HepG2 (cell line): ENCODE measurements around the gene ARL6IP4. TPM values are rescaled to one million over a fixed set of nuclear protein-coding genes. Genes with fewer than 3 reads are reported as not detected.

Source experiments
- ARID3A ChIP-seq: IDR thresholded peaks from 2 replicates; pipeline ENCODE4 v1.6.1; 2012; ENCODE audit warnings: low read depth, low read length, improper control_type of control experiment
- DBP ChIP-seq: sonication (generic); formaldehyde crosslinking; IDR thresholded peaks from 2 replicates; pipeline ENCODE4 v1.4.0; 2020; ENCODE audit warnings: missing genetic modification reagents; ENCODE audit errors: not compliant biosample characterization
- DMAP1 ChIP-seq: IDR thresholded peaks from 2 replicates; pipeline ENCODE4 v1.6.1; 2016
- E2F2 ChIP-seq: sonication (generic); formaldehyde crosslinking; IDR thresholded peaks from 2 replicates; pipeline ENCODE4 v1.4.0; 2020; ENCODE audit warnings: missing genetic modification reagents, borderline replicate concordance
- ELF1 ChIP-seq: sonication (generic); formaldehyde crosslinking; IDR thresholded peaks from 2 replicates; pipeline ENCODE4 v1.4.0; 2020; ENCODE audit warnings: missing genetic modification reagents
- ETV5 ChIP-seq: IDR thresholded peaks from 2 replicates; pipeline ENCODE4 v1.6.1; 2018; ENCODE audit warnings: missing biosample characterization, missing genetic modification reagents, inconsistent platforms, borderline replicate concordance
- GABPA ChIP-seq, 2 experiments: IDR thresholded peaks; 2 replicates each; pipeline ENCODE4 v1.6.1; 2011 to 2016; ENCODE audit warnings: low read depth in 2 of 2, low read length in 1 of 2, missing biosample characterization in 1 of 2, missing genetic modification characterization in 1 of 2
- HNF4G ChIP-seq, 2 experiments: sonication (generic) in 1 of 2; formaldehyde crosslinking in 1 of 2; IDR thresholded peaks; 2 replicates each; pipeline versions ENCODE4 v1.4.0 to v1.6.1; 2011 to 2020; ENCODE audit warnings: borderline replicate concordance in 2 of 2, low read depth in 2 of 2, mild to moderate bottlenecking in 2 of 2, low read length in 1 of 2, missing genetic modification reagents in 1 of 2, moderate library complexity in 1 of 2
- HNRNPL ChIP-seq: fragments of 200-400 bp; formaldehyde crosslinking; IDR thresholded peaks from 2 replicates; pipeline ENCODE4 v1.6.1; 2017; ENCODE audit warnings: mild to moderate bottlenecking, low read depth, low read length
- KDM4B ChIP-seq: sonication (generic); formaldehyde crosslinking; IDR thresholded peaks from 2 replicates; pipeline ENCODE4 v1.4.0; 2020; ENCODE audit warnings: missing genetic modification reagents
- NCOA1 ChIP-seq: sonication (generic); formaldehyde crosslinking; IDR thresholded peaks from 2 replicates; pipeline ENCODE4 v1.9.0; 2021; ENCODE audit warnings: missing genetic modification reagents
- PHF21A ChIP-seq: sonication (generic); formaldehyde crosslinking; IDR thresholded peaks from 2 replicates; pipeline ENCODE4 v1.5.0; 2020; ENCODE audit warnings: mild to moderate bottlenecking, missing genetic modification reagents
- REXO4 ChIP-seq: sonication (generic); formaldehyde crosslinking; IDR thresholded peaks from 2 replicates; pipeline ENCODE4 v1.8.0; 2022; ENCODE audit warnings: missing genetic modification reagents, mild to moderate bottlenecking, borderline replicate concordance
- RFXANK ChIP-seq: IDR thresholded peaks from 2 replicates; pipeline ENCODE4 v1.6.1; 2016
- RFXAP ChIP-seq: sonication (generic); formaldehyde crosslinking; IDR thresholded peaks from 2 replicates; pipeline ENCODE4 v1.4.0; 2020; ENCODE audit warnings: missing genetic modification reagents, borderline replicate concordance
- RXRB ChIP-seq: IDR thresholded peaks from 2 replicates; pipeline ENCODE4 v1.6.1; 2016; ENCODE audit warnings: borderline replicate concordance, missing genetic modification reagents, missing compliant biosample characterization
- TFE3 ChIP-seq: IDR thresholded peaks from 2 replicates; pipeline ENCODE4 v1.6.1; 2016
- YY1 ChIP-seq: IDR thresholded peaks from 2 replicates; pipeline ENCODE4 v1.6.1; 2011; ENCODE audit warnings: low read length, low read depth, moderate library complexity, mild to moderate bottlenecking; ENCODE audit not compliant: insufficient read depth, insufficient replicate concordance
- ZFP1 ChIP-seq: IDR thresholded peaks from 2 replicates; pipeline ENCODE4 v1.6.1; 2016
- ZNF354B ChIP-seq: sonication (generic); formaldehyde crosslinking; IDR thresholded peaks from 2 replicates; pipeline ENCODE4 v1.8.0; 2022; ENCODE audit warnings: mild to moderate bottlenecking, missing genetic modification reagents
- ZNF414 ChIP-seq: sonication (generic); formaldehyde crosslinking; IDR thresholded peaks from 2 replicates; pipeline ENCODE4 v1.5.0; 2020; ENCODE audit warnings: missing genetic modification reagents
- ZNF430 ChIP-seq: sonication (generic); formaldehyde crosslinking; IDR thresholded peaks from 2 replicates; pipeline ENCODE4 v1.9.0; 2021; ENCODE audit warnings: mild to moderate bottlenecking, missing genetic modification reagents
- ZNF547 ChIP-seq: sonication (generic); formaldehyde crosslinking; IDR thresholded peaks from 2 replicates; pipeline ENCODE4 v1.5.1; 2020; ENCODE audit warnings: mild to moderate bottlenecking, missing genetic modification reagents
- ZNF580 ChIP-seq: IDR thresholded peaks from 2 replicates; pipeline ENCODE4 v1.6.1; 2016; ENCODE audit warnings: low read depth, borderline replicate concordance
- polyA plus RNA-seq, 8 experiments: library from polyadenylated mRNA; depleted of rRNA in 3 of 8; stranded (reverse) in 7 of 8; unstranded in 1 of 8; fragments of >200 nt; fragmentation: Illumina TruSeq in 4 of 8; extraction: Trizol in 4 of 8; gene quantifications; 2 replicates each; pipeline versions ENCODE4 v1.2.1 to v1.2.3, GENCODE V29; 2011 to 2016; ENCODE audit warnings: low read depth in 4 of 8, missing spikeins in 1 of 8, mixed read lengths in 1 of 8; ENCODE audit not compliant: insufficient read depth in 1 of 8
- total RNA-seq, 5 experiments: library from RNA; depleted of rRNA; stranded (reverse); fragments of >200 nt; fragmentation: Illumina TruSeq; extraction: Trizol; gene quantifications; 2 replicates each; pipeline ENCODE4 v1.2.3, GENCODE V29; 2016; ENCODE audit warnings: low read depth in 1 of 5

ARL6IP4 gene
- total and polyA plus RNA-seq, 2 of the 13 experiments (the other 11 are each of a cell fraction or from before 2014, with no cell fraction given), result 155 to 220 TPM

- TF ChIP-seq YY1, result peak; percentile 80
- peak; percentile 97 for TF ChIP-seq RXRB (CRISPR knock-in tag)
- peak; percentile 83 for TF ChIP-seq DMAP1 (CRISPR knock-in tag)
- TF ChIP-seq ZNF430 (CRISPR knock-in tag), result 0 out of 2 replicates have a peak, but pooled peaks have one; percentile 36
- TF ChIP-seq HNF4G (IDR thresholded peaks at IDR 0.05; ENCODE audit: borderline replicate concordance, low read depth, low read length), result peak; percentile 41; the same call in 1 of the 2 replicates
- no peak for TF ChIP-seq HNF4G (CRISPR knock-in tag; IDR thresholded peaks at IDR 0.05; ENCODE audit: borderline replicate concordance, low read depth)
- TF ChIP-seq ELF1 (CRISPR knock-in tag), result peak; percentile 80
- peak; percentile 60 for TF ChIP-seq ETV5 (CRISPR knock-in tag)
- peak; percentile 53 for TF ChIP-seq RFXAP (CRISPR knock-in tag)
- no peak for TF ChIP-seq GABPA (IDR thresholded peaks at IDR 0.05; ENCODE audit: low read depth, low read length)
- peak; percentile 97 for TF ChIP-seq GABPA (CRISPR knock-in tag; IDR thresholded peaks at IDR 0.05; ENCODE audit: low read depth)
- peak; percentile 58; the same call in 1 of the 2 replicates for TF ChIP-seq ZNF580 (CRISPR knock-in tag)
- no peak for TF ChIP-seq RFXANK
- 0 out of 2 replicates have a peak, but pooled peaks have one; percentile 54 for TF ChIP-seq KDM4B (CRISPR knock-in tag)
- no peak; the same call in 1 of the 2 replicates for TF ChIP-seq ZNF547 (CRISPR knock-in tag)
- peak; percentile 40 for TF ChIP-seq DBP (CRISPR knock-in tag)
- no peak for TF ChIP-seq E2F2 (CRISPR knock-in tag)
- TF ChIP-seq HNRNPL, result no peak
- peak; percentile 78 for TF ChIP-seq PHF21A
- 0 out of 2 replicates have a peak, but pooled peaks have one; percentile 51 for TF ChIP-seq NCOA1 (CRISPR knock-in tag)
- 0 out of 2 replicates have a peak, but pooled peaks have one; percentile 44 for TF ChIP-seq ZFP1 (CRISPR knock-in tag)
- peak; percentile 59 for TF ChIP-seq ZNF414
- TF ChIP-seq TFE3, result peak; percentile 34; the same call in 1 of the 2 replicates
- no peak for TF ChIP-seq REXO4
- TF ChIP-seq ZNF354B (CRISPR knock-in tag), result no peak
- TF ChIP-seq ARID3A, result peak; percentile 57; the same call in 1 of the 2 replicates
These were observed 6.1 kb upstream of the ARL6IP4 start (continued) for GRCh38 chr12:122974274-122974891.
